Measurements from ENCODE around the gene SVEP1.

DNA sequence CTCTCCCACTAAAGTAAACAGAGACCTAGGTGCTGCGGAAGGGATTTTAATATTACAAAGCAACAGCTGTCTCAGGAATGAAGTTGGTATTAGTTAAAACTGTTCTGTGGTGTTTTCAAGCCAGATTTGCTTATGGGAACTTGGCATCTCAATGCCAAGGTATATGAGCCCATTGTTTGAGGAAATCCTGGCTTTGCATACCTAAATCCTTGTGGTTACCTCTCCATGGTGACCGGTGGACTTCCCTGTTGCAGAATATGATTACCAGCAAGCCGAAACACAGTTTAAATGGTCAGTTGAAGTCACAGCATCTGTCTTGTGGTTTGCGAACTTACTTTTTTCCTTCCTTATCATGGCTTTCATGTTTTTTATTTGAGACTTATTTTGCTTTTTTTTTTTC is 179.6 kb downstream of the SVEP1 start:
- TF ChIP-seq, protein P1, sequence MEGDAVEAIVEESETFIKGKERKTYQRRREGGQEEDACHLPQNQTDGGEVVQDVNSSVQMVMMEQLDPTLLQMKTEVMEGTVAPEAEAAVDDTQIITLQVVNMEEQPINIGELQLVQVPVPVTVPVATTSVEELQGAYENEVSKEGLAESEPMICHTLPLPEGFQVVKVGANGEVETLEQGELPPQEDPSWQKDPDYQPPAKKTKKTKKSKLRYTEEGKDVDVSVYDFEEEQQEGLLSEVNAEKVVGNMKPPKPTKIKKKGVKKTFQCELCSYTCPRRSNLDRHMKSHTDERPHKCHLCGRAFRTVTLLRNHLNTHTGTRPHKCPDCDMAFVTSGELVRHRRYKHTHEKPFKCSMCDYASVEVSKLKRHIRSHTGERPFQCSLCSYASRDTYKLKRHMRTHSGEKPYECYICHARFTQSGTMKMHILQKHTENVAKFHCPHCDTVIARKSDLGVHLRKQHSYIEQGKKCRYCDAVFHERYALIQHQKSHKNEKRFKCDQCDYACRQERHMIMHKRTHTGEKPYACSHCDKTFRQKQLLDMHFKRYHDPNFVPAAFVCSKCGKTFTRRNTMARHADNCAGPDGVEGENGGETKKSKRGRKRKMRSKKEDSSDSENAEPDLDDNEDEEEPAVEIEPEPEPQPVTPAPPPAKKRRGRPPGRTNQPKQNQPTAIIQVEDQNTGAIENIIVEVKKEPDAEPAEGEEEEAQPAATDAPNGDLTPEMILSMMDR (IDR thresholded peaks at IDR 0.05) = no peak
- TF ChIP-seq, protein P2, sequence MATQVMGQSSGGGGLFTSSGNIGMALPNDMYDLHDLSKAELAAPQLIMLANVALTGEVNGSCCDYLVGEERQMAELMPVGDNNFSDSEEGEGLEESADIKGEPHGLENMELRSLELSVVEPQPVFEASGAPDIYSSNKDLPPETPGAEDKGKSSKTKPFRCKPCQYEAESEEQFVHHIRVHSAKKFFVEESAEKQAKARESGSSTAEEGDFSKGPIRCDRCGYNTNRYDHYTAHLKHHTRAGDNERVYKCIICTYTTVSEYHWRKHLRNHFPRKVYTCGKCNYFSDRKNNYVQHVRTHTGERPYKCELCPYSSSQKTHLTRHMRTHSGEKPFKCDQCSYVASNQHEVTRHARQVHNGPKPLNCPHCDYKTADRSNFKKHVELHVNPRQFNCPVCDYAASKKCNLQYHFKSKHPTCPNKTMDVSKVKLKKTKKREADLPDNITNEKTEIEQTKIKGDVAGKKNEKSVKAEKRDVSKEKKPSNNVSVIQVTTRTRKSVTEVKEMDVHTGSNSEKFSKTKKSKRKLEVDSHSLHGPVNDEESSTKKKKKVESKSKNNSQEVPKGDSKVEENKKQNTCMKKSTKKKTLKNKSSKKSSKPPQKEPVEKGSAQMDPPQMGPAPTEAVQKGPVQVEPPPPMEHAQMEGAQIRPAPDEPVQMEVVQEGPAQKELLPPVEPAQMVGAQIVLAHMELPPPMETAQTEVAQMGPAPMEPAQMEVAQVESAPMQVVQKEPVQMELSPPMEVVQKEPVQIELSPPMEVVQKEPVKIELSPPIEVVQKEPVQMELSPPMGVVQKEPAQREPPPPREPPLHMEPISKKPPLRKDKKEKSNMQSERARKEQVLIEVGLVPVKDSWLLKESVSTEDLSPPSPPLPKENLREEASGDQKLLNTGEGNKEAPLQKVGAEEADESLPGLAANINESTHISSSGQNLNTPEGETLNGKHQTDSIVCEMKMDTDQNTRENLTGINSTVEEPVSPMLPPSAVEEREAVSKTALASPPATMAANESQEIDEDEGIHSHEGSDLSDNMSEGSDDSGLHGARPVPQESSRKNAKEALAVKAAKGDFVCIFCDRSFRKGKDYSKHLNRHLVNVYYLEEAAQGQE (IDR thresholded peaks at IDR 0.05; ENCODE audit: insufficient read depth in 1 of 2, low read depth in 2 of 2, low read length in 1 of 2) = no peak
- no peak for TF ChIP-seq POLR2AphosphoS5 (IDR thresholded peaks at IDR 0.05; ENCODE audit: low read depth, low read length)
